Measurements from ENCODE around the gene KIFBP. TPM values are rescaled to one million over a fixed set of nuclear protein-coding genes. Genes with fewer than 3 reads are reported as not detected.
A peak's percentile ranks its signal among the peaks of the same experiment; 100 is the strongest.

KIFBP gene
- total and polyA plus RNA-seq, 9 of the 15 experiments (the other 6 are each of a cell fraction or from before 2014, with no cell fraction given): 5.6 to 23.2 (median 14.8) TPM

- in situ Hi-C loops (cut with MboI): no loop called here
- 48% methylated on average over 6 of the region's 6 CpGs for WGBS (ENCODE audit: insufficient coverage, low coverage, missing lambda C conversion rate)
- no peak for FAIRE-seq
These were observed 61.0 kb downstream of the KIFBP start for GRCh38 chr10:69049566-69049961.

More at GRCh38 chr10:69049566-69049961, 61.0 kb downstream of the KIFBP start:
- no peaks in the 10 kb centered on the region for H3K79me2 ChIP-seq (ENCODE audit: control insufficient read depth, insufficient read depth, low read length)
- no peaks in the 10 kb centered on the region for H3K27me3 ChIP-seq (ENCODE audit: control insufficient read depth in 2 of 2, insufficient read depth in 2 of 2, low read length in 2 of 2)
- CTCF ChIA-PET (ENCODE audit: low intra/inter-chr PET ratio): interaction anchor here (0.6 kb wide), 1 partner anchor 304 kb away, joined by 3 read pairs; no protein-coding TSS in a partner anchor
- H3K36me3 ChIP-seq (ENCODE audit: control insufficient read depth, insufficient read depth, low read length): no peaks in the 10 kb centered on the region
- no peaks in the 10 kb centered on the region for H3K9me3 ChIP-seq (replicated peaks; ENCODE audit: control insufficient read depth, insufficient read depth, low read depth, low read length)
- intact Hi-C loops (cut with micrococcal nuclease): no loop called here
- no peak overlapping the region for H3K4me3 ChIP-seq
- BruUV-seq (replicated peaks): no TSS peak
- no peak overlapping the region for H3K9ac ChIP-seq (ENCODE audit: insufficient read depth in 1 of 2, low read depth in 2 of 2, low read length in 2 of 2)
- H3K4me1 ChIP-seq (replicated peaks in 1 of 2; ENCODE audit: control insufficient read depth in 2 of 2, insufficient read depth in 2 of 2, low read length in 2 of 2): peaks cover 7 to 17% of the 10 kb centered on the region in 2 experiments; a peak in 4 of 5 replicates
- DNase-seq (ENCODE audit: extremely low read depth in 1 of 4, low spot score in 3 of 4): no peak
- no peak for TF ChIP-seq MAZ (CRISPR knock-in tag; conservative IDR thresholded peaks at IDR 0.05 in 1 of 2, IDR thresholded peaks at IDR 0.05 in 1 of 2)
- TF ChIP-seq USF1 (CRISPR knock-in tag; IDR thresholded peaks at IDR 0.05): peak; percentile 14; the same call in 1 of the 2 replicates
- TF ChIP-seq L3MBTL2 (IDR thresholded peaks at IDR 0.05): peak; percentile 80
- TF ChIP-seq SPI1 (IDR thresholded peaks at IDR 0.05; ENCODE audit: borderline replicate concordance, low read depth, low read length): peak; percentile 100
- TF ChIP-seq RBFOX2 (IDR thresholded peaks at IDR 0.05; ENCODE audit: low read depth, low read length): no peak
- peak; percentile 58 for TF ChIP-seq PRDM10 (IDR thresholded peaks at IDR 0.05; ENCODE audit: partially characterized antibody)
- peak; percentile 81 for TF ChIP-seq BHLHE40 (IDR thresholded peaks at IDR 0.05; ENCODE audit: low read length)
- TF ChIP-seq MAX (CRISPR knock-in tag; IDR thresholded peaks at IDR 0.05): peak; percentile 80
- 0 out of 2 replicates have a peak, but pooled peaks have one; percentile 28 for TF ChIP-seq FOXP1 (CRISPR knock-in tag; IDR thresholded peaks at IDR 0.05)
- TF ChIP-seq ZFX (CRISPR knock-in tag; IDR thresholded peaks at IDR 0.05): peak; percentile 57; the same call in 1 of the 2 replicates
- H3K27ac ChIP-seq (ENCODE audit: extremely low read depth, low read depth, low read length): no peak overlapping the region
- peak overlapping the region; percentile 61 for H2AFZ ChIP-seq (ENCODE audit: low read depth, low read length)
- peak; percentile 26; the same call in 1 of the 3 replicates for ATAC-seq
- no peaks in the 10 kb centered on the region for H4K20me1 ChIP-seq (replicated peaks; ENCODE audit: control insufficient read depth, insufficient read depth, low read length)
- no peaks in the 10 kb centered on the region for H3K9me1 ChIP-seq (ENCODE audit: control insufficient read depth, insufficient read depth, low read length)
- no peak overlapping the region for H3K4me2 ChIP-seq (ENCODE audit: insufficient read depth, low read length)
- POLR2A ChIA-PET: interaction anchor here (0.6 kb wide), 1 partner anchor 25 kb away, joined by 3 read pairs; no protein-coding TSS in a partner anchor

Data from K562 (cell line).